MM.1S (cell line): ENCODE results near the gene LZTS3.
A peak's percentile ranks its signal among the peaks of the same experiment; 100 is the strongest.

Source experiments
- DNase-seq: peaks from one replicate; pipeline ENCODE4 v3.0.0-alpha.2; 2015
- H2AFZ ChIP-seq: fragments of 300-600 bp; sonication (generic); 2 replicates; pipeline ENCODE4 v1.6.0; 2016; ENCODE audit warnings: antibody characterized with exemption, low read length
- H3F3A ChIP-seq: fragments of 300-600 bp; sonication (generic); 2 replicates; pipeline ENCODE4 v1.6.1; 2016; ENCODE audit warnings: mild to moderate bottlenecking, antibody characterized with exemption, low read length, moderate library complexity, mixed read lengths; ENCODE audit not compliant: insufficient read depth
- H3K27ac ChIP-seq: fragments of 300-600 bp; sonication (generic); 2 replicates; pipeline ENCODE4 v1.5.1; 2016; ENCODE audit warnings: mild to moderate bottlenecking, low read length
- H3K27me3 ChIP-seq: fragments of 300-600 bp; sonication (generic); replicated peaks from 2 replicates; pipeline ENCODE4 v1.6.0; 2016; ENCODE audit warnings: low read length; ENCODE audit not compliant: insufficient read depth
- H3K36me3 ChIP-seq: fragments of 300-600 bp; sonication (generic); replicated peaks from 2 replicates; pipeline ENCODE4 v1.6.1; 2016; ENCODE audit warnings: mild to moderate bottlenecking, low read length, mixed read lengths; ENCODE audit not compliant: insufficient read depth
- H3K4me1 ChIP-seq: fragments of 300-600 bp; sonication (generic); 2 replicates; pipeline ENCODE4 v1.6.1; 2016; ENCODE audit warnings: low read length, mixed read lengths
- H3K4me2 ChIP-seq: fragments of 300-600 bp; sonication (generic); 2 replicates; pipeline ENCODE4 v1.6.0; 2016; ENCODE audit warnings: low read depth, low read length
- H3K4me3 ChIP-seq: fragments of 300-600 bp; sonication (generic); 2 replicates; pipeline ENCODE4 v1.5.1; 2016; ENCODE audit warnings: low read length, mixed read lengths
- H3K79me2 ChIP-seq: fragments of 300-600 bp; sonication (generic); 2 replicates; pipeline ENCODE4 v1.6.1; 2016; ENCODE audit warnings: mixed run types, low read length, mixed read lengths
- H3K9ac ChIP-seq: fragments of 300-600 bp; sonication (generic); 2 replicates; pipeline ENCODE4 v1.6.1; 2016; ENCODE audit warnings: low read length, mixed read lengths
- H3K9me2 ChIP-seq: fragments of 300-600 bp; sonication (generic); replicated peaks from 2 replicates; pipeline ENCODE4 v1.6.1; 2016; ENCODE audit warnings: mild to moderate bottlenecking, low read length, mixed read lengths; ENCODE audit not compliant: insufficient read depth
- H3K9me3 ChIP-seq: fragments of 300-600 bp; sonication (generic); replicated peaks from 2 replicates; pipeline ENCODE4 v1.6.1; 2016; ENCODE audit warnings: mild to moderate bottlenecking, low read length, mixed read lengths; ENCODE audit not compliant: insufficient read depth
- H4K20me1 ChIP-seq: fragments of 300-600 bp; sonication (generic); 2 replicates; pipeline ENCODE4 v1.6.1; 2016; ENCODE audit warnings: mild to moderate bottlenecking, low read length, moderate library complexity, mixed read lengths; ENCODE audit not compliant: insufficient read depth
- CTCF ChIP-seq: fragments of 300-600 bp; sonication (generic); IDR thresholded peaks from 2 replicates; pipeline ENCODE4 v1.5.1; 2016; ENCODE audit warnings: antibody characterized with exemption, low read length, mixed read lengths
- EZH2 ChIP-seq: fragments of 300-600 bp; sonication (generic); optimal IDR thresholded peaks from 2 replicates; pipeline ENCODE3; 2017; ENCODE audit warnings: low read depth, mild to moderate bottlenecking, antibody characterized with exemption, low read length, mixed read lengths
- EZH2phosphoT487 ChIP-seq: fragments of 300-600 bp; sonication (generic); IDR thresholded peaks from 2 replicates; pipeline ENCODE4 v1.6.1; 2018; ENCODE audit warnings: antibody characterized with exemption, low read length

Gene LZTS3

GRCh38 chr20:3203315-3204123 lies 30.2 kb upstream of the LZTS3 start:
- H3K9ac ChIP-seq, result peak overlapping the region; percentile 93
- H2AFZ ChIP-seq, result peak overlapping the region; percentile 85
- no peaks in the 10 kb centered on the region for H3K9me3 ChIP-seq
- H3K4me3 ChIP-seq, result peak overlapping the region; percentile 95
- DNase-seq, result peak; percentile 23
- 0 out of 2 replicates have a peak, but pooled peaks cover 6% of the 10 kb centered on the region for H3K4me1 ChIP-seq
- H3F3A ChIP-seq, result no peaks in the 10 kb centered on the region
- H3K79me2 ChIP-seq, result peaks cover 26% of the 10 kb centered on the region
- H3K4me2 ChIP-seq, result peak overlapping the region; percentile 98
- peaks cover 2% of the 10 kb centered on the region; the same call in 1 of the 2 replicates for H3K36me3 ChIP-seq
- peak overlapping the region; percentile 69; the same call in 1 of the 2 replicates for H3K27ac ChIP-seq
- H4K20me1 ChIP-seq, result no peaks in the 10 kb centered on the region
- H3K27me3 ChIP-seq, result no peaks in the 10 kb centered on the region
- TF ChIP-seq EZH2phosphoT487 (no peak), EZH2 (no peak), CTCF (no peak)
- no peaks in the 10 kb centered on the region for H3K9me2 ChIP-seq

GRCh38 chr20:3202965-3203314 lies 29.6 kb upstream of the LZTS3 start:
- no peaks in the 10 kb centered on the region for H4K20me1 ChIP-seq
- H3K4me3 ChIP-seq, result peak overlapping the region; percentile 95
- DNase-seq, result no peak
- no peaks in the 10 kb centered on the region for H3K9me2 ChIP-seq
- H3K27me3 ChIP-seq, result no peaks in the 10 kb centered on the region
- H3K79me2 ChIP-seq, result peaks cover 26% of the 10 kb centered on the region
- H3K9me3 ChIP-seq, result no peaks in the 10 kb centered on the region
- TF ChIP-seq CTCF (no peak), EZH2 (no peak), EZH2phosphoT487 (no peak)
- H2AFZ ChIP-seq, result 0 out of 2 replicates have a peak overlapping the region, but pooled peaks have one; percentile 85
- H3K27ac ChIP-seq, result no peak overlapping the region
- H3F3A ChIP-seq, result no peaks in the 10 kb centered on the region
- H3K4me2 ChIP-seq, result peak overlapping the region; percentile 98
- H3K9ac ChIP-seq, result peak overlapping the region; percentile 93
- 0 out of 2 replicates have a peak, but pooled peaks cover 6% of the 10 kb centered on the region for H3K4me1 ChIP-seq
- H3K36me3 ChIP-seq, result peaks cover 2% of the 10 kb centered on the region; the same call in 1 of the 2 replicates

- TF ChIP-seq EZH2 (no peak), EZH2phosphoT487 (no peak), CTCF (no peak)
- DNase-seq, result no peak
- Histone ChIP-seq H3K4me1 (0 out of 2 replicates have a peak, but pooled peaks cover 6% of the 10 kb centered on the region), H3K27ac (no peak overlapping the region), H3K9me3 (no peaks in the 10 kb centered on the region), H3K9me2 (no peaks in the 10 kb centered on the region), H3F3A (no peaks in the 10 kb centered on the region), H3K79me2 (peaks cover 26% of the 10 kb centered on the region), H3K36me3 (peaks cover 2% of the 10 kb centered on the region; the same call in 1 of the 2 replicates), H3K9ac (no peak overlapping the region), H3K4me2 (no peak overlapping the region), H2AFZ (no peak overlapping the region), H4K20me1 (no peaks in the 10 kb centered on the region), H3K27me3 (no peaks in the 10 kb centered on the region), H3K4me3 (no peak overlapping the region)
Observed at GRCh38 chr20:3199976-3200755, 26.8 kb upstream of the LZTS3 start.
